ENCODE results near the gene NID2.

- TF ChIP-seq CTCF (IDR thresholded peaks at IDR 0.05; ENCODE audit: poor library complexity), result no peak
- no peak for TF ChIP-seq EZH2phosphoT487 (IDR thresholded peaks at IDR 0.05; ENCODE audit: low read depth, severe bottlenecking, unreplicated experiment)
- TF ChIP-seq EZH2 (IDR thresholded peaks at IDR 0.05; ENCODE audit: borderline replicate concordance), result no peak
Measured at GRCh38 chr14:52032204-52032801, 36.6 kb downstream of the NID2 start.
